ENCODE data around the gene TESPA1.

DNA sequence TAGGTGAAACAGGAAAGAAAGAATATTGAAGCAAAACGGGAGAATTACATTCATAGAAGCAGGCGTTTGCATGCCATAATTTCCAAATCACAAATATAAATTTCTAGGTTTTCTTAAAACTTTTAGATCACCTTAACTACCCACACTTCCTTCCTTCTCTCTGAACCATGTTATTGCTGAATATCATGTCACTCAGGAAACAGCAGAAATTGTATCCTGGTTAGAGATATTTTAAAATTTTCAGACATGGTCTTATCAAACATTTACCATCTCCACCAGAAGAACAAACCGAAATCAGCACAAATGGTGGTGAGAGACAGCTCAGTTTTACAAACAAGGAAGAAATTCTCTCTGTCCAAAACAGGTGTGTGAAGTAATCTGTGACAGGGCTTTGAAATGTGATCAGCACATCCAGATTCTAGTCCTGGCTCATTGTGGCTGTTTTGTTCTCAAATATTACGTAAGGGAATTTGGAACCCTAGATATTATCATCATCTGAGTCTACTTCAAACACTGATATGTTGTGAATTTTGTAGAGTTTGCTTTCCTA, 16.3 kb downstream of the TESPA1 start:
- no peak for TF ChIP-seq CTCF (conservative IDR thresholded peaks at IDR 0.05)
- no peak for TF ChIP-seq ZFX (IDR thresholded peaks at IDR 0.05)

All from C4-2B (cell line).